ENCODE measurements around the gene BEND5.

DNA sequence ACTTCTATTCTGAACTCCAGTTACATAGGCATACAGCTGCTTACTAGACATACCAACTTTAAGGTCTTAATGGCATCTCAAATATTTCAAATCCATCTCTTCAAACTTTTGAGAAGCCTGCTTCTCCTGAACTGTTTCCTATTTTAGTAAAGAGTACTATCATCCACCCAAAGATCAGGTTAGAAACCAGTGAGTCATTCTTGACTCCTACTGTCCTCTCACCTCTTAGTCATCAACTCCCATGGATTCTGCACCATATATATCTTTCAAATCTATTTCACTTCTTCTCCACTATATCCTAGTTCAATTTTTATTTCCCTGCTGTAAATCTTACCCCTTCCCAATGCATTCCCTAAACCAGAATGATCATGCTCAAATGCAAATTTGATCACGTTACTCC, 18.1 kb upstream of the BEND5 start:
- TF ChIP-seq, protein P1, sequence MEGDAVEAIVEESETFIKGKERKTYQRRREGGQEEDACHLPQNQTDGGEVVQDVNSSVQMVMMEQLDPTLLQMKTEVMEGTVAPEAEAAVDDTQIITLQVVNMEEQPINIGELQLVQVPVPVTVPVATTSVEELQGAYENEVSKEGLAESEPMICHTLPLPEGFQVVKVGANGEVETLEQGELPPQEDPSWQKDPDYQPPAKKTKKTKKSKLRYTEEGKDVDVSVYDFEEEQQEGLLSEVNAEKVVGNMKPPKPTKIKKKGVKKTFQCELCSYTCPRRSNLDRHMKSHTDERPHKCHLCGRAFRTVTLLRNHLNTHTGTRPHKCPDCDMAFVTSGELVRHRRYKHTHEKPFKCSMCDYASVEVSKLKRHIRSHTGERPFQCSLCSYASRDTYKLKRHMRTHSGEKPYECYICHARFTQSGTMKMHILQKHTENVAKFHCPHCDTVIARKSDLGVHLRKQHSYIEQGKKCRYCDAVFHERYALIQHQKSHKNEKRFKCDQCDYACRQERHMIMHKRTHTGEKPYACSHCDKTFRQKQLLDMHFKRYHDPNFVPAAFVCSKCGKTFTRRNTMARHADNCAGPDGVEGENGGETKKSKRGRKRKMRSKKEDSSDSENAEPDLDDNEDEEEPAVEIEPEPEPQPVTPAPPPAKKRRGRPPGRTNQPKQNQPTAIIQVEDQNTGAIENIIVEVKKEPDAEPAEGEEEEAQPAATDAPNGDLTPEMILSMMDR (IDR thresholded peaks at IDR 0.05) = no peak
- no peak for TF ChIP-seq POLR2A (IDR thresholded peaks at IDR 0.05)
- no peak for TF ChIP-seq POLR2AphosphoS5 (IDR thresholded peaks at IDR 0.05)

All from prostate gland (tissue), 2 donors.